WTC11 (cell line): ENCODE measurements around the gene THYN1. TPM values are rescaled to one million over a fixed set of nuclear protein-coding genes. Genes with fewer than 3 reads are reported as not detected.

Experiments
- ATAC-seq: fragments of 200-7000 bp; cut with Tn5 transposase; 2 replicates; pipeline ENCODE4 v1.10.0; 2021; ENCODE audit warnings: mild to moderate bottlenecking, moderate library complexity
- CTCF ChIA-PET: fragments of 300-600 bp; sonication (Branson Sonifier 250); formaldehyde crosslinking; loops from one replicate; lab custom pipeline; 2021; ENCODE audit warnings: antibody characterized with exemption; lab: Charles Lee
- POLR2A ChIA-PET: fragments of 350-600 bp; sonication (Branson Sonifier 250); formaldehyde crosslinking; loops from one replicate; lab custom pipeline; 2021; ENCODE audit warnings: antibody characterized with exemption; lab: Charles Lee
- DNase-seq: peaks from one replicate; pipeline ENCODE4 v3.0.0; 2021; ENCODE audit warnings: low spot score
- H3K27ac Mint-ChIP-seq: 2 replicates; pipeline ENCODE4 v1.8.0; 2021; ENCODE audit warnings: mixed read lengths
- H3K27me3 Mint-ChIP-seq: 2 replicates; pipeline ENCODE4 v1.8.0; 2021; ENCODE audit warnings: low read depth, mild to moderate bottlenecking, moderate library complexity, mixed read lengths
- H3K36me3 Mint-ChIP-seq: 2 replicates; pipeline ENCODE4 v1.8.0; 2021; ENCODE audit warnings: mixed read lengths
- H3K4me1 Mint-ChIP-seq: 2 replicates; pipeline ENCODE4 v1.8.0; 2022; ENCODE audit warnings: mixed read lengths
- H3K4me3 Mint-ChIP-seq: 2 replicates; pipeline ENCODE4 v1.8.0; 2021; ENCODE audit warnings: mild to moderate bottlenecking, moderate library complexity, mixed read lengths
- H3K9me3 Mint-ChIP-seq: 2 replicates; pipeline ENCODE4 v1.8.0; 2021; ENCODE audit warnings: mixed read lengths
- CBFB ChIP-seq: sonication (generic); formaldehyde crosslinking; IDR thresholded peaks from 2 replicates; pipeline ENCODE4 v1.8.1; 2022; ENCODE audit warnings: mild to moderate bottlenecking, low read depth, missing genetic modification reagents
- FOXP1 ChIP-seq: sonication (generic); formaldehyde crosslinking; IDR thresholded peaks from 2 replicates; pipeline ENCODE4 v1.8.0; 2022; ENCODE audit warnings: missing genetic modification reagents, mild to moderate bottlenecking, moderate library complexity, borderline replicate concordance
- GTF2I ChIP-seq: fragments of 250-450 bp; sonication (Bioruptor Pico); conservative IDR thresholded peaks from 2 replicates; pipeline ENCODE4 v1.4.0; 2021; ENCODE audit warnings: mild to moderate bottlenecking
- HMGA2 ChIP-seq: fragments of 250-450 bp; sonication (Bioruptor Pico); IDR thresholded peaks from 2 replicates; pipeline ENCODE4 v1.4.0; 2021; ENCODE audit warnings: mild to moderate bottlenecking, moderate library complexity
- JUN ChIP-seq: sonication (generic); formaldehyde crosslinking; IDR thresholded peaks from 2 replicates; pipeline ENCODE4 v1.8.0; 2023; ENCODE audit warnings: mild to moderate bottlenecking, missing genetic modification reagents
- NR3C1 ChIP-seq: sonication (generic); formaldehyde crosslinking; conservative IDR thresholded peaks from 2 replicates; pipeline ENCODE4 v1.8.1; 2023; ENCODE audit warnings: low read depth, mild to moderate bottlenecking, missing genetic modification reagents
- PREB ChIP-seq: sonication (generic); formaldehyde crosslinking; IDR thresholded peaks from 2 replicates; pipeline ENCODE4 v1.8.1; 2022; ENCODE audit warnings: mild to moderate bottlenecking, missing genetic modification reagents, moderate library complexity, borderline replicate concordance
- RELA ChIP-seq: sonication (generic); formaldehyde crosslinking; IDR thresholded peaks from 2 replicates; pipeline ENCODE4 v1.8.1; 2022; ENCODE audit warnings: missing genetic modification reagents, mild to moderate bottlenecking, borderline replicate concordance
- SMAD4 ChIP-seq: sonication (generic); formaldehyde crosslinking; IDR thresholded peaks from 2 replicates; pipeline ENCODE4 v1.8.0; 2022; ENCODE audit warnings: mild to moderate bottlenecking, missing genetic modification reagents
- SOX15 ChIP-seq: fragments of 250-450 bp; sonication (Bioruptor Pico); IDR thresholded peaks from 2 replicates; pipeline ENCODE4 v1.9.0; 2021; ENCODE audit warnings: mild to moderate bottlenecking
- ZBTB21 ChIP-seq: sonication (generic); formaldehyde crosslinking; IDR thresholded peaks from 2 replicates; pipeline ENCODE4 v1.8.1; 2023; ENCODE audit warnings: mild to moderate bottlenecking, missing genetic modification reagents, borderline replicate concordance
- ZNF671 ChIP-seq: fragments of 250-450 bp; sonication (Bioruptor Pico); IDR thresholded peaks from 2 replicates; pipeline ENCODE4 v1.8.0; 2021; ENCODE audit warnings: mild to moderate bottlenecking
- total RNA-seq: library from RNA; stranded (reverse); gene quantifications from 3 replicates; pipeline ENCODE4 v1.2.3, GENCODE V29; 2021
- TF ChIP-seq, protein P1 (sequence below): fragments of 250-450 bp; sonication (Bioruptor Pico); IDR thresholded peaks from 2 replicates; pipeline ENCODE4 v1.8.0; 2021; ENCODE audit warnings: mild to moderate bottlenecking
- TF ChIP-seq, protein P2 (sequence below): sonication (generic); formaldehyde crosslinking; conservative IDR thresholded peaks from 2 replicates; pipeline ENCODE4 v1.8.1; 2022; ENCODE audit warnings: mild to moderate bottlenecking, missing genetic modification reagents
- TF ChIP-seq, protein P3 (sequence below): fragments of 250-450 bp; sonication (Bioruptor Pico); IDR thresholded peaks from 2 replicates; pipeline ENCODE4 v1.9.0; 2021; ENCODE audit warnings: mild to moderate bottlenecking, borderline replicate concordance
- TF ChIP-seq, protein P4 (sequence below): sonication (generic); formaldehyde crosslinking; IDR thresholded peaks from 2 replicates; pipeline ENCODE4 v1.8.0; 2023; ENCODE audit warnings: missing genetic modification reagents, mild to moderate bottlenecking, borderline replicate concordance

Gene THYN1
- total RNA-seq, 1 experiment from 2014 or later = 80.2 TPM

GRCh38 chr11:134293119-134294113, 40.3 kb upstream of the THYN1 start (continued):
- TF ChIP-seq JUN (CRISPR knock-in tag) = no peak

DNA sequence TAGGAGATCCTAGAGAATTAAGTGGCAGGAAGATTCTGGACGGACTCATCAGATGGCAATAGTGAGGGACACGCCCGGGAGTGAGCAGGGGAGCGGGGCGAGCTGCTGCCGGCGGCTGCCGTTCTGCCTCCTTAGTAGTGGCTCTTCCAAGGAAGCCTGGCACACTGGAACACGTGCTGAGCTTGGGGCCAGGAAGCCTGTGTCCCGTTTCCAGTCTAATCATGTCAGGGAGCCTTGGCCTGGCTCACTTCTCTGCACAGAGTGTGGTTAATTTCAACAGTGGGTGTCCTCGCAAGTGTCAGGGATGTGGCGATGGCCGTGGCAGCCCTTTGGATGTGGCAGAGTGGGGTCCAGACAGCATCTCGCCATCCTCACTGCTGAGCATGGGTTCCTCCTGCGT, 39.5 kb upstream of the THYN1 start:
- H3K27ac Mint-ChIP-seq = peak overlapping the region; percentile 84
- POLR2A ChIA-PET = no interaction called here
- no peak for TF ChIP-seq ZBTB21 (CRISPR knock-in tag)
- no peak for TF ChIP-seq SMAD4
- TF ChIP-seq ZNF671 (CRISPR knock-in tag) = no peak
- no peak for TF ChIP-seq PREB (CRISPR knock-in tag)
- no peak for TF ChIP-seq HMGA2
- TF ChIP-seq, protein P1, sequence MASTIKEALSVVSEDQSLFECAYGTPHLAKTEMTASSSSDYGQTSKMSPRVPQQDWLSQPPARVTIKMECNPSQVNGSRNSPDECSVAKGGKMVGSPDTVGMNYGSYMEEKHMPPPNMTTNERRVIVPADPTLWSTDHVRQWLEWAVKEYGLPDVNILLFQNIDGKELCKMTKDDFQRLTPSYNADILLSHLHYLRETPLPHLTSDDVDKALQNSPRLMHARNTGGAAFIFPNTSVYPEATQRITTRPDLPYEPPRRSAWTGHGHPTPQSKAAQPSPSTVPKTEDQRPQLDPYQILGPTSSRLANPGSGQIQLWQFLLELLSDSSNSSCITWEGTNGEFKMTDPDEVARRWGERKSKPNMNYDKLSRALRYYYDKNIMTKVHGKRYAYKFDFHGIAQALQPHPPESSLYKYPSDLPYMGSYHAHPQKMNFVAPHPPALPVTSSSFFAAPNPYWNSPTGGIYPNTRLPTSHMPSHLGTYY = no peak
- TF ChIP-seq, protein P2, sequence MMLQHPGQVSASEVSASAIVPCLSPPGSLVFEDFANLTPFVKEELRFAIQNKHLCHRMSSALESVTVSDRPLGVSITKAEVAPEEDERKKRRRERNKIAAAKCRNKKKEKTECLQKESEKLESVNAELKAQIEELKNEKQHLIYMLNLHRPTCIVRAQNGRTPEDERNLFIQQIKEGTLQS (CRISPR knock-in tag) = no peak
- TF ChIP-seq, protein P3, sequence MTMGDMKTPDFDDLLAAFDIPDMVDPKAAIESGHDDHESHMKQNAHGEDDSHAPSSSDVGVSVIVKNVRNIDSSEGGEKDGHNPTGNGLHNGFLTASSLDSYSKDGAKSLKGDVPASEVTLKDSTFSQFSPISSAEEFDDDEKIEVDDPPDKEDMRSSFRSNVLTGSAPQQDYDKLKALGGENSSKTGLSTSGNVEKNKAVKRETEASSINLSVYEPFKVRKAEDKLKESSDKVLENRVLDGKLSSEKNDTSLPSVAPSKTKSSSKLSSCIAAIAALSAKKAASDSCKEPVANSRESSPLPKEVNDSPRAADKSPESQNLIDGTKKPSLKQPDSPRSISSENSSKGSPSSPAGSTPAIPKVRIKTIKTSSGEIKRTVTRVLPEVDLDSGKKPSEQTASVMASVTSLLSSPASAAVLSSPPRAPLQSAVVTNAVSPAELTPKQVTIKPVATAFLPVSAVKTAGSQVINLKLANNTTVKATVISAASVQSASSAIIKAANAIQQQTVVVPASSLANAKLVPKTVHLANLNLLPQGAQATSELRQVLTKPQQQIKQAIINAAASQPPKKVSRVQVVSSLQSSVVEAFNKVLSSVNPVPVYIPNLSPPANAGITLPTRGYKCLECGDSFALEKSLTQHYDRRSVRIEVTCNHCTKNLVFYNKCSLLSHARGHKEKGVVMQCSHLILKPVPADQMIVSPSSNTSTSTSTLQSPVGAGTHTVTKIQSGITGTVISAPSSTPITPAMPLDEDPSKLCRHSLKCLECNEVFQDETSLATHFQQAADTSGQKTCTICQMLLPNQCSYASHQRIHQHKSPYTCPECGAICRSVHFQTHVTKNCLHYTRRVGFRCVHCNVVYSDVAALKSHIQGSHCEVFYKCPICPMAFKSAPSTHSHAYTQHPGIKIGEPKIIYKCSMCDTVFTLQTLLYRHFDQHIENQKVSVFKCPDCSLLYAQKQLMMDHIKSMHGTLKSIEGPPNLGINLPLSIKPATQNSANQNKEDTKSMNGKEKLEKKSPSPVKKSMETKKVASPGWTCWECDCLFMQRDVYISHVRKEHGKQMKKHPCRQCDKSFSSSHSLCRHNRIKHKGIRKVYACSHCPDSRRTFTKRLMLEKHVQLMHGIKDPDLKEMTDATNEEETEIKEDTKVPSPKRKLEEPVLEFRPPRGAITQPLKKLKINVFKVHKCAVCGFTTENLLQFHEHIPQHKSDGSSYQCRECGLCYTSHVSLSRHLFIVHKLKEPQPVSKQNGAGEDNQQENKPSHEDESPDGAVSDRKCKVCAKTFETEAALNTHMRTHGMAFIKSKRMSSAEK (CRISPR knock-in tag) = no peak
- TF ChIP-seq GTF2I (CRISPR knock-in tag) = no peak
- no peak for TF ChIP-seq FOXP1 (CRISPR knock-in tag)
- TF ChIP-seq SOX15 (CRISPR knock-in tag) = no peak
- TF ChIP-seq, all 79 proteins: peak for 0
- CTCF ChIA-PET = no interaction called here
- Mint-ChIP-seq H3K36me3 (peaks cover 60% of the 10 kb centered on the region), H3K4me1 (peaks cover 17% of the 10 kb centered on the region), H3K9me3 (peaks cover 4% of the 10 kb centered on the region; the same call in 1 of the 2 replicates), H3K4me3 (no peak overlapping the region), H3K27me3 (no peaks in the 10 kb centered on the region)
- ATAC-seq (no peak), DNase-seq (no peak)

GRCh38 chr11:134291196-134291595, 38.0 kb upstream of the THYN1 start:
- TF ChIP-seq RELA (CRISPR knock-in tag) (no peak), CBFB (no peak), NR3C1 (CRISPR knock-in tag) (no peak)
- TF ChIP-seq, protein P4, sequence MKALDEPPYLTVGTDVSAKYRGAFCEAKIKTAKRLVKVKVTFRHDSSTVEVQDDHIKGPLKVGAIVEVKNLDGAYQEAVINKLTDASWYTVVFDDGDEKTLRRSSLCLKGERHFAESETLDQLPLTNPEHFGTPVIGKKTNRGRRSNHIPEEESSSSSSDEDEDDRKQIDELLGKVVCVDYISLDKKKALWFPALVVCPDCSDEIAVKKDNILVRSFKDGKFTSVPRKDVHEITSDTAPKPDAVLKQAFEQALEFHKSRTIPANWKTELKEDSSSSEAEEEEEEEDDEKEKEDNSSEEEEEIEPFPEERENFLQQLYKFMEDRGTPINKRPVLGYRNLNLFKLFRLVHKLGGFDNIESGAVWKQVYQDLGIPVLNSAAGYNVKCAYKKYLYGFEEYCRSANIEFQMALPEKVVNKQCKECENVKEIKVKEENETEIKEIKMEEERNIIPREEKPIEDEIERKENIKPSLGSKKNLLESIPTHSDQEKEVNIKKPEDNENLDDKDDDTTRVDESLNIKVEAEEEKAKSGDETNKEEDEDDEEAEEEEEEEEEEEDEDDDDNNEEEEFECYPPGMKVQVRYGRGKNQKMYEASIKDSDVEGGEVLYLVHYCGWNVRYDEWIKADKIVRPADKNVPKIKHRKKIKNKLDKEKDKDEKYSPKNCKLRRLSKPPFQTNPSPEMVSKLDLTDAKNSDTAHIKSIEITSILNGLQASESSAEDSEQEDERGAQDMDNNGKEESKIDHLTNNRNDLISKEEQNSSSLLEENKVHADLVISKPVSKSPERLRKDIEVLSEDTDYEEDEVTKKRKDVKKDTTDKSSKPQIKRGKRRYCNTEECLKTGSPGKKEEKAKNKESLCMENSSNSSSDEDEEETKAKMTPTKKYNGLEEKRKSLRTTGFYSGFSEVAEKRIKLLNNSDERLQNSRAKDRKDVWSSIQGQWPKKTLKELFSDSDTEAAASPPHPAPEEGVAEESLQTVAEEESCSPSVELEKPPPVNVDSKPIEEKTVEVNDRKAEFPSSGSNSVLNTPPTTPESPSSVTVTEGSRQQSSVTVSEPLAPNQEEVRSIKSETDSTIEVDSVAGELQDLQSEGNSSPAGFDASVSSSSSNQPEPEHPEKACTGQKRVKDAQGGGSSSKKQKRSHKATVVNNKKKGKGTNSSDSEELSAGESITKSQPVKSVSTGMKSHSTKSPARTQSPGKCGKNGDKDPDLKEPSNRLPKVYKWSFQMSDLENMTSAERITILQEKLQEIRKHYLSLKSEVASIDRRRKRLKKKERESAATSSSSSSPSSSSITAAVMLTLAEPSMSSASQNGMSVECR (CRISPR knock-in tag) = no peak
- H3K4me3 Mint-ChIP-seq = no peak overlapping the region
- ATAC-seq = no peak
- no peaks in the 10 kb centered on the region for H3K27me3 Mint-ChIP-seq
- H3K36me3 Mint-ChIP-seq = peaks cover 62% of the 10 kb centered on the region
- DNase-seq = no peak
- peaks cover 4% of the 10 kb centered on the region; the same call in 1 of the 2 replicates for H3K9me3 Mint-ChIP-seq
- ChIA-PET CTCF (interaction anchor here (0.7 kb wide), 1 partner anchor 9 kb away, joined by 3 read pairs; no protein-coding TSS in a partner anchor), POLR2A (no interaction called here)
- peak overlapping the region; percentile 72; the same call in 1 of the 2 replicates for H3K27ac Mint-ChIP-seq
- peaks cover 20% of the 10 kb centered on the region for H3K4me1 Mint-ChIP-seq
